Astrocyte of the cerebellum (primary cell): ENCODE results near the gene USP53.

Experiments
- DNase-seq: peaks from one replicate; pipeline ENCODE4 v3.0.0-alpha.2; 2011; ENCODE audit warnings: low read depth
- H3K4me3 ChIP-seq: 2 replicates; pipeline ENCODE4 v1.5.1; 2011; ENCODE audit warnings: mild to moderate bottlenecking, low read depth, low read length, moderate library complexity
- CTCF ChIP-seq: IDR thresholded peaks from 2 replicates; pipeline ENCODE4 v1.5.1; 2012; ENCODE audit warnings: low read length, low read depth, moderate library complexity, mild to moderate bottlenecking; ENCODE audit errors: missing control alignments
- in situ Hi-C: cut with HindIII; loops from 2 replicates; pipeline ENCODE4 v1.10.0; 2017; ENCODE audit warnings: low sequenced_read_pairs

USP53 gene

GRCh38 chr4:119221412-119221811 lies 8.9 kb downstream of the USP53 start:
- DNase-seq = no peak
- no peak for TF ChIP-seq CTCF
- H3K4me3 ChIP-seq = no peak overlapping the region
- in situ Hi-C loops = no loop called here

GRCh38 chr4:119227690-119228089 lies 15.2 kb downstream of the USP53 start:
- in situ Hi-C loops = no loop called here
- no peak for DNase-seq
- no peak for TF ChIP-seq CTCF
- no peak overlapping the region for H3K4me3 ChIP-seq

- no peak overlapping the region for H3K4me3 ChIP-seq
- no peak for TF ChIP-seq CTCF
- in situ Hi-C loops = no loop called here
- DNase-seq = no peak
These were observed 15.9 kb downstream of the USP53 start for GRCh38 chr4:119228406-119228805.

- in situ Hi-C loops = no loop called here
- no peak overlapping the region for H3K4me3 ChIP-seq
- DNase-seq = no peak
- no peak for TF ChIP-seq CTCF
These were observed 17.6 kb downstream of the USP53 start for GRCh38 chr4:119229908-119230687.

GRCh38 chr4:119231491-119231890 lies 19.0 kb downstream of the USP53 start:
- in situ Hi-C loops = no loop called here
- TF ChIP-seq CTCF = no peak
- DNase-seq = no peak
- H3K4me3 ChIP-seq = no peak overlapping the region

- TF ChIP-seq CTCF = no peak
- H3K4me3 ChIP-seq = no peak overlapping the region
- no peak for DNase-seq
- in situ Hi-C loops = no loop called here
These were observed 19.8 kb downstream of the USP53 start for GRCh38 chr4:119232286-119232685.

- no peak for DNase-seq
- no peak for TF ChIP-seq CTCF
- H3K4me3 ChIP-seq = no peak overlapping the region
- in situ Hi-C loops = no loop called here
These were observed 20.7 kb downstream of the USP53 start for GRCh38 chr4:119233191-119233590.
